Activated CD4-positive, alpha-beta T cell treated with anti-CD3 and anti-CD28 coated beads, Interleukin-2, amount 50 U/mL, for 48 hours (primary cell): ENCODE measurements around the gene ANTXR1.
A peak's percentile ranks its signal among the peaks of the same experiment; 100 is the strongest.

Experiments
- DNase-seq, 2 experiments: peaks; one replicate each; pipeline ENCODE4 v3.0.0-alpha.2; 2020

Gene ANTXR1

DNA sequence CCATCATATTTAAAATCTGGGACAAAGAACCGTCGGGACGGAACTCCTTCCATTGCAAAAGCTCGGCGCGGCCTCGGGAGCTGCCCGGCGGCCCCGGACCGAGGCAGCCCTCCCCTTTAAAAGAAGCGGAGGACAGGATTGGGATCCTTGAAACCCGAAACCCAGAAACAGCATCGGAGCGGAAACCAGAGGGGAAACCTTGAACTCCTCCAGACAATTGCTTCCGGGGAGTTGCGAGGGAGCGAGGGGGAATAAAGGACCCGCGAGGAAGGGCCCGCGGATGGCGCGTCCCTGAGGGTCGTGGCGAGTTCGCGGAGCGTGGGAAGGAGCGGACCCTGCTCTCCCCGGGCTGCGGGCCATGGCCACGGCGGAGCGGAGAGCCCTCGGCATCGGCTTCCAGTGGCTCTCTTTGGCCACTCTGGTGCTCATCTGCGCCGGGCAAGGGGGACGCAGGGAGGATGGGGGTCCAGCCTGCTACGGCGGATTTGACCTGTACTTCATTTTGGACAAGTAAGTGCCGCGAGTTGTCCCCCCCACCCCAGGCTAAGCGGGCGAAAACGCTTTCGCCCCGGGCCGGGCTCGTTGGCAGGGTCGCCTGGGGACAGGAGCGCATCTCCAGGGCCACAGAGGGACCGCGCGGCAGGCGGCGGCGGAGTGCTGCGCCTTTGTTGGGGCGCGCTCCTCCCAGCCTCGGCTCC lies at the start of gene ANTXR1:
ANTXR1 (plus strand) TSS at position 38 of the 698 bp plus-strand sequence; CDS start at position 359, 321 bp downstream.
- peak; percentile 9 to 23 for DNase-seq

GRCh38 chr2:68964282-68964681 lies 48.7 kb upstream of the ANTXR1 start:
- no peak for DNase-seq

GRCh38 chr2:68968221-68968620 lies 44.8 kb upstream of the ANTXR1 start:
- no peak for DNase-seq

DNA sequence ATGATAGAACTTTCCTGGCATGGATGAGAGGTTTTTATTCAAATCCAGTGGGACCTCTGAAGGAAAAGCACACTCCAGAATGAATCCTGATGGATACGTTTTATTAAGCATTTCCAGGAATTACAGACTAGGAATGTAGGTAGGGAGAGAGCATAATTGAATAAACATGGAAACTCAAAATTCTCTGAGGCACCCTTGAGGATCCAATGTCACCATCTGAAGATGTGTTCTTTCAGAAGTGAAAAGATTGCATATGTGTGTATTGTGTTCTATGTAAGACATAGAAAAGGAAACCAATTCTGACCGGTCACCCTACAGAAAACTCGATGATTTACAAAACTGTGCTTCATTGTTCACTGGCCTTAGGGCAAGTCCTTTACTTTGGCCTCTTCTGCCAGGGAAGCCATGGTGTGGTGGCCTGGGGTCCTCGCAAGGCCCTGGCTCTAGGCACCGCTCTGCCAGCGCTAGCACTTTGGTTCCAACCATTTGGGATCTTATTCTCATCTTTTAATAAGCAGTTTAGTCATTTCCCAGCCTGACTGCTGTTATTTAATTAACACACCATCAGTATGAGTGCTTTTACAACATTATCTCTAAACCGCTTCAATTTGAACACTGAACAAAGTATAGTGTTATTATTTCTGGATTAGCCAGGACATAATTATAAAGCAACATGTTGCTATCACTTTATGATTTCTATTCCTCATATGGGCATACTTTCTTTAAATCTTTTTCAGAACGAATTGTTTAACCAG lies 43.1 kb upstream of the ANTXR1 start:
- no peak for DNase-seq

- no peak for DNase-seq
Observed at GRCh38 chr2:68970566-68971265, 42.3 kb upstream of the ANTXR1 start.

- no peak for DNase-seq
Observed at GRCh38 chr2:68971591-68972231, 41.3 kb upstream of the ANTXR1 start.

DNA sequence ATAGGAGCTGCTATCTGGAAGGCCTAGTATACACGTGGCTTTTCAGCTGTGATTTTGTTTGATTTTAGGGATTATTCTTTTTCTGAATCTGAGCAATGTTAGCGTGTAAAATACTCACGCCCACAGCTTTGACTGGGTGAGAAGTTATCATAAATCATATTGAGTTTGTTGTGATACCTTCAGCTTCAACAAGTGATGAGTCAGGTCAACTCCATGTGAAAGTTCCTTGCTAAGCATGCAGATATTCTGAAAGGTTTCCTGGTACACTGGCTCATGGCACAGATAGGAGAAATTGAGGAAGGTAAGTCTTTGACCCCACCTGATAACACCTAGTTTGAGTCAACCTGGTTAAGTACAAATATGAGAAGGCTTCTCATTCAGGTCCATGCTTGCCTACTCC lies 38.7 kb upstream of the ANTXR1 start, which contains the start of gene GKN1:
GKN1 (plus strand) TSS at position 386 of the 400 bp plus-strand sequence. CDS start 42 bp downstream, outside the sequence.
- DNase-seq = no peak

GRCh38 chr2:68974946-68975665 lies 37.9 kb upstream of the ANTXR1 start:
- no peak for DNase-seq

DNA sequence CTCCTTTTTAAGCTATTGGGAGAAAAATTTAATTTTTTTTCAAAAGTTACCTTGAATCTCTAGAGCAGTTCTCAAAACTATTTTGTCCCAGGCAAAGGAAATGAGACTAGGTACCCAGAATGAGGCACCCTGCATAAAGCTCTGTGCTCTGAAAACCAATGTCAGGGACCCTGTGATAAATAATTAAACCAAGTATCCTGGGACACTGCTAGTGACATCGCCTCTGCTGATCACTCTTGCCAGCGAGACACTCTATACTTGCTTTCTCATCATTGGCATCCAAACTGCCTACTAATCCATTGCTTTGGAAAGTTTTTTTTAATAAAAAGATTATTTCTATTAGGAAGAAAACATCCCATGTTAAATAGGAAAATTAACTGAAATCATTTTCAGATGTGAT lies 37.1 kb upstream of the ANTXR1 start:
- no peak for DNase-seq

GRCh38 chr2:68977453-68977852 lies 35.5 kb upstream of the ANTXR1 start:
- no peak for DNase-seq

DNA sequence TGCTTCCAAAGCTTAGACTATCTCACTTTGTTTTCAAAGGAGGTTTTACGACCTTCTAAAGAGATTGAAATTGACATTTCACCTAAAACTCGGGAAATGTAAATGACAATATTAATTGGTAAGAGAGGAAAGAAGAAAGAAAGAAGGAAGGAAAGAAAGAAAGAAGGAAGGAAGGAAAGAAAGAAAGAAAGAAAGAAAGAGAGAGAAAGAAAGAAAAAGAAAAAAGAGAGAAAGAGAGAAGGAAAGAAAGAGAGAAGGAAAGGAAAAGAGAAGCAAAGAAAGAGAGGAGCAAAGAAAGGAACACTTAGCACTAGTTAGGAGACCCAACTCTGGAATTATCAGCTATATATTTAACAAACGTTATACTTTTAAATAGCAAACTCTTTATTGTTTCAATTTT lies 34.9 kb upstream of the ANTXR1 start:
- no peak for DNase-seq

- DNase-seq = no peak
Observed at GRCh38 chr2:68980956-68981355, 32.0 kb upstream of the ANTXR1 start.

- DNase-seq = no peak
Observed at GRCh38 chr2:68987021-68987503, 25.9 kb upstream of the ANTXR1 start.

DNA sequence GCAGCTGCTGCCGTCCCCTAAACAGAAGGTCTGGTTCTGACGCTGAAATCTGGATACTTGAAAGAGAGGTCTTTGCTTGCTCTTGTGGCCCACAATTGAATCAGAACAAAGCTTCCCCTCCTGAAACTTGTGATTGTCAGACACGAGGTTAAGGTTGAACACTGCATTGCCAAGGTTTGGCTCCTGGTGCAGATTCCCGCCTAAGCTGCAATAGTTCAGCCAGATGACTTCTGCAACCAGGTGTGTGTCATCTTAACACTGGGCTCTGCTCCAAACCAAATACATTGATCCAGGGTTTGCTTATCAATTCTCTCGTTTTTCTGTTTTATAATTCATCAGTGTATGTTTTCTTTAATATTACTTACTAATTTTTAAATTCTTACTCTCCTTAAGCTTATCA lies 23.9 kb upstream of the ANTXR1 start:
- DNase-seq = no peak

GRCh38 chr2:68992341-68992740 lies 20.6 kb upstream of the ANTXR1 start:
- DNase-seq = no peak

- no peak for DNase-seq
Observed at GRCh38 chr2:68992933-68993332, 20.0 kb upstream of the ANTXR1 start.

DNA sequence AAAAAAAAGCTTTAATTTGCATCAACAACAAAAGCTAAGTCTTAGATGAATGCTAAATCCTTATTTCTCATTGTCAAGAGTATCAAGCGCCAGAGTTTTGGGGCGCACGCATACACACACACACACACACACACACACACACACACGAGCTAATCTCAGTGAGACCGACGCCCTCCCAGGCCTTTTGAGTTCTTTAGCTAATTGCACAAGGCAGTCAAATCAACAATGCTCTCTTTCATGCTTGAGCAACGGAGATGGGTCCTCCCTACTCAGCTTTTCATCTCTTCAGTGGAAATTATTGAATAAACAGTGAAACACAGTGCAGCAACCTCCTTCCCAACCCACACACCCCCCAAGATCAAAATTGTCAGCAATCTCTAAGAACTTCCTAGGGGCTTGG lies 19.3 kb upstream of the ANTXR1 start:
- DNase-seq = no peak

- DNase-seq = no peak
Observed at GRCh38 chr2:68994864-68995263, 18.1 kb upstream of the ANTXR1 start.

DNA sequence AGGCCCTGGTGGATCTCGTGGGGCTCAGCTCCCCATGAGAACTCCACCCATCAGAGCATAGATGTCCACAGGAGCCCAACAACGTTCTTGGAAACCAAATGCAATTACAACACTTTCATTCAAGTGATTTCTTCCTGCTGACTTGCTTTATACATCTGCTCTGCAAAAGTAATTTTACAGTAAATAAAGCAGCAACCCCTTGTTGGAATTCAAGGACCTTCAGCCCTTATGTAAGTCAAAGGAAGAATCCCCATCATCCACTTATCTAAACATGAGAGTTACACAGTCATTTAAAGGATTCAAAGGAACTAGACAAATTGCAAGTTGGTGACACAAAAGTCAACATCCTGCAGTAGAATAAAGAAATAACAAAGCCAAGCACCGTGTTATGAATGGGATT lies 17.1 kb upstream of the ANTXR1 start:
- DNase-seq = no peak

- DNase-seq = no peak
Observed at GRCh38 chr2:68997401-68997800, 15.6 kb upstream of the ANTXR1 start.

DNA sequence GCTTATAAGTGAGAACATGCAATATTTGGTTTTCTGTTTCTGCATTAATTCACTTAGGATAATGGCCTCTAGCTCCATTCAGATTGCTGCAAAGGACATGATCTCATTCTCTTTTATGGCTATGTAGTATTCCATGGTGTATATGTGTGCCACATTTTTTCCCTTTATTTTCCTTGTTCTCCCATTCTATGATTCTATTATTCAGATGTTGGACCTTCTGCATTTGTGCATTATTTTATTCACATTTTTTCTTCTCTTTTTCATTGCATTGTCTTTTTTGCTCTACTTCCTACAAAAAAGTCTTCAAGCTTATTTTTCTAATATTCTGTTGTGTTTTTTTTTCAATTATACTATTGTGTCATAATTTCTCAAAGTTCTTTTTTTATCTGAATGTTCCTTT lies 11.1 kb upstream of the ANTXR1 start:
- DNase-seq = no peak

DNA sequence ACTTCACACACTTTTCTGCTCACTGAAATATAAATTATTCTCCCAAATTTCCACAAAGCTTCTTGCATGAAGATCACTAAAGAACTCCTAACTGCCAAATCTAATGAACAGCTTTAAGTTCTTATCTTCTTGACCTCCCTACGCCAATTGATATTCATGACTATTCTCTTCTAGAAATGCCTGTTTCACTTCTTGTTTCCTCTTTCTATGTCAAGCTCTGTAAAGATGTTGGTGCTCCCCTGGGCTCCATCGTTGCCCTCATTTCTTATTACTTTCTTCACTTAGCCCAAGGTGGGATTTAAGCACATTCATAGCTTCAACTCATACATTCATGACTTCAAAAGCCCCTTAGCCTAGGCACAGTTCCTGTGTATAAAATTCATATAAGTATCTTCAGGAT lies 9.2 kb upstream of the ANTXR1 start:
- no peak for DNase-seq
